Measurements from ENCODE around the gene METTL9. TPM values are rescaled to one million over a fixed set of nuclear protein-coding genes. Genes with fewer than 3 reads are reported as not detected.

METTL9 gene
- total RNA-seq, 4 donors from 2014 or later = 97.0 to 118 (median 108) TPM

GRCh38 chr16:21608639-21609328, 9.4 kb downstream of the METTL9 start:
- H3K4me1 ChIP-seq = peaks cover 8 to 100% (median 22%) of the 10 kb centered on the region in 3 donors
- no peak overlapping the region for H3K27ac ChIP-seq
- no peak for TF ChIP-seq EP300 (IDR thresholded peaks at IDR 0.05)
- peaks cover 0 to 1% of the 10 kb centered on the region in 2 donors for H3K36me3 ChIP-seq
- no peaks in the 10 kb centered on the region for H3K27me3 ChIP-seq
- H3K4me3 ChIP-seq = no peak overlapping the region
- no peak for ATAC-seq
- 68 to 100% methylated on average over 2 to 3 of the region's 3 CpGs for WGBS, 2 donors (ENCODE audit: low coverage in 1 of 2)
- H3K9me3 ChIP-seq = no peaks in the 10 kb centered on the region

- WGBS, 2 donors (ENCODE audit: low coverage in 1 of 2) = 79 to 84% methylated on average over 3 of the region's 3 CpGs
- peaks cover 0 to 6% of the 10 kb centered on the region in 2 donors for H3K36me3 ChIP-seq
- H3K4me3 ChIP-seq = no peak overlapping the region
- no peak overlapping the region for H3K27ac ChIP-seq
- peaks cover 8 to 87% (median 17%) of the 10 kb centered on the region in 3 donors for H3K4me1 ChIP-seq
- ATAC-seq = no peak
- no peaks in the 10 kb centered on the region for H3K27me3 ChIP-seq
- no peaks in the 10 kb centered on the region for H3K9me3 ChIP-seq
- no peak for TF ChIP-seq POLR2A (IDR thresholded peaks at IDR 0.05)
- TF ChIP-seq CTCF (IDR thresholded peaks at IDR 0.05) = no peak
- no peak for TF ChIP-seq POLR2AphosphoS5 (IDR thresholded peaks at IDR 0.05)
- no peak for TF ChIP-seq EP300 (IDR thresholded peaks at IDR 0.05)
These were observed 10.7 kb downstream of the METTL9 start for GRCh38 chr16:21610006-21610544.

- Histone ChIP-seq H3K4me3 (no peak overlapping the region), H3K4me1 (peaks cover 8 to 80% (median 17%) of the 10 kb centered on the region in 3 donors), H3K36me3 (peaks cover 0 to 6% of the 10 kb centered on the region in 2 donors), H3K27ac (no peak overlapping the region), H3K9me3 (no peaks in the 10 kb centered on the region), H3K27me3 (no peaks in the 10 kb centered on the region)
- no peak for TF ChIP-seq POLR2AphosphoS5 (IDR thresholded peaks at IDR 0.05)
- no peak for TF ChIP-seq POLR2A (IDR thresholded peaks at IDR 0.05)
- TF ChIP-seq CTCF (IDR thresholded peaks at IDR 0.05) = no peak
- TF ChIP-seq EP300 (IDR thresholded peaks at IDR 0.05) = no peak
- ATAC-seq = no peak
- WGBS, 2 donors (ENCODE audit: low coverage in 1 of 2) = 63 to 83% methylated on average over 1 to 2 of the region's 2 CpGs
These were observed 11.4 kb downstream of the METTL9 start for GRCh38 chr16:21610766-21611165.

GRCh38 chr16:21611198-21611555, 11.8 kb downstream of the METTL9 start:
- WGBS, 2 donors (ENCODE audit: low coverage in 1 of 2) = 41 to 53% methylated on average over 4 of the region's 4 CpGs
- TF ChIP-seq POLR2A (IDR thresholded peaks at IDR 0.05) (no peak), EP300 (IDR thresholded peaks at IDR 0.05) (no peak), POLR2AphosphoS5 (IDR thresholded peaks at IDR 0.05) (no peak), CTCF (IDR thresholded peaks at IDR 0.05) (no peak)
- Histone ChIP-seq H3K4me1 (peaks cover 8 to 79% (median 17%) of the 10 kb centered on the region in 3 donors), H3K9me3 (no peaks in the 10 kb centered on the region), H3K4me3 (no peak overlapping the region), H3K36me3 (peaks cover 0 to 6% of the 10 kb centered on the region in 2 donors), H3K27ac (no peak overlapping the region), H3K27me3 (no peaks in the 10 kb centered on the region)
- no peak for ATAC-seq

GRCh38 chr16:21611556-21612384, 12.4 kb downstream of the METTL9 start:
- H3K27ac ChIP-seq = peak overlapping the region in 3 of 4 donors; percentile 14 to 53 (median 49)
- TF ChIP-seq POLR2AphosphoS5 (IDR thresholded peaks at IDR 0.05) = no peak
- no peak for TF ChIP-seq POLR2A (IDR thresholded peaks at IDR 0.05)
- no peak for TF ChIP-seq CTCF (IDR thresholded peaks at IDR 0.05)
- no peak for TF ChIP-seq EP300 (IDR thresholded peaks at IDR 0.05)
- H3K9me3 ChIP-seq = no peaks in the 10 kb centered on the region
- H3K27me3 ChIP-seq = no peaks in the 10 kb centered on the region
- H3K4me3 ChIP-seq = no peak overlapping the region
- peaks cover 0 to 6% of the 10 kb centered on the region in 2 donors for H3K36me3 ChIP-seq
- peaks cover 8 to 75% (median 17%) of the 10 kb centered on the region in 3 donors for H3K4me1 ChIP-seq
- 44 to 48% methylated on average over 6 to 7 of the region's 7 CpGs for WGBS, 2 donors (ENCODE audit: low coverage in 1 of 2)
- no peak for ATAC-seq

Data from gastroesophageal sphincter (tissue), 4 donors.